ENCODE results near the gene SLC22A6. TPM values are rescaled to one million over a fixed set of nuclear protein-coding genes. Genes with fewer than 3 reads are reported as not detected.

Gene SLC22A6
- total RNA-seq, 2 donors from 2014 or later = not detected

DNA sequence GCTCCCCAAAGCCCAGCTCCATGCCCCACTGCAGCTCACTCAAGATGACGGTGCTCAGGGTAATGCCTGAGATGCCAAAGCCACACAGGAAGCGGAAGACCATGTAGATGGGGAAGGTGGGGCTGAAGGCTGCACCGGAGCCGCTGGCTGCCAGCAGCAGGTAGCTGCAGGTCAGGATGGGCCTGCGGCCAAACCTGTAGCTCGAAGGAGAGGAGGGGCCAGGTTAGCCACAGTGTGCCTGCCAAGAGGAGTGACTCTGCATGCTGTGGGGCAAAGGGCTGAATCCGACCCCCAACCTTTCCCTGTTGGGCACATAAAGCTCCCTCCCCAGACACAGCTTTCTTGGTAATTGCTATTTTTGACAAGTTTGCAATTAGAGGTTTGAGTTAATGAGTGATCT lies 14.9 kb upstream of the SLC22A6 start:
- no peak overlapping the region for H3K4me3 ChIP-seq
- no peaks in the 10 kb centered on the region for H3K4me1 ChIP-seq
- H3K9ac ChIP-seq (ENCODE audit: low read depth in 2 of 2, low read length in 2 of 2) = no peak overlapping the region
- intact Hi-C loops (cut with DNase I) = no loop called here
- DNase-seq = no peak
- no peaks in the 10 kb centered on the region for H3K27me3 ChIP-seq
- TF ChIP-seq, protein P1, sequence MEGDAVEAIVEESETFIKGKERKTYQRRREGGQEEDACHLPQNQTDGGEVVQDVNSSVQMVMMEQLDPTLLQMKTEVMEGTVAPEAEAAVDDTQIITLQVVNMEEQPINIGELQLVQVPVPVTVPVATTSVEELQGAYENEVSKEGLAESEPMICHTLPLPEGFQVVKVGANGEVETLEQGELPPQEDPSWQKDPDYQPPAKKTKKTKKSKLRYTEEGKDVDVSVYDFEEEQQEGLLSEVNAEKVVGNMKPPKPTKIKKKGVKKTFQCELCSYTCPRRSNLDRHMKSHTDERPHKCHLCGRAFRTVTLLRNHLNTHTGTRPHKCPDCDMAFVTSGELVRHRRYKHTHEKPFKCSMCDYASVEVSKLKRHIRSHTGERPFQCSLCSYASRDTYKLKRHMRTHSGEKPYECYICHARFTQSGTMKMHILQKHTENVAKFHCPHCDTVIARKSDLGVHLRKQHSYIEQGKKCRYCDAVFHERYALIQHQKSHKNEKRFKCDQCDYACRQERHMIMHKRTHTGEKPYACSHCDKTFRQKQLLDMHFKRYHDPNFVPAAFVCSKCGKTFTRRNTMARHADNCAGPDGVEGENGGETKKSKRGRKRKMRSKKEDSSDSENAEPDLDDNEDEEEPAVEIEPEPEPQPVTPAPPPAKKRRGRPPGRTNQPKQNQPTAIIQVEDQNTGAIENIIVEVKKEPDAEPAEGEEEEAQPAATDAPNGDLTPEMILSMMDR (IDR thresholded peaks at IDR 0.05) = no peak
- H3K9me3 ChIP-seq = no peaks in the 10 kb centered on the region
- no peak overlapping the region for H3K27ac ChIP-seq
- no peaks in the 10 kb centered on the region for H3K36me3 ChIP-seq

DNA sequence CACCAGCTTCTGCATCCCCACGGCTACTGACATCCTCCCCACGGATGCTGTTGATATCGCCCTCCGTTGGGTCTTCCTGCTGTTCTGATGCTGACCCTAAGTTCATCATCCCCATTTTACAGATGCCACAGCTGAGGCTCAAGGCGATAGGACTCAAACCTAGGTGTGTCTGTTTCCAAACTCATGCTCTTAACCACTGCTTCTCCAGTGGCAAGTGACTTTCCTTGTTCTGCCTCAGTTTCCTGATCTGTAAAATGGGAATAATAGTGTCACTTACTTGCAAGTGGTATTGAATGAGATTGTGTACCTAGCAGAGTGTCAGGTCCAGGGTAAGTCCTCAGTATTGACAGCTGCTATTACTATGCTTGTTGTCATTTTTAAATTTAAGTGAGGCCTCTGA lies 14.4 kb upstream of the SLC22A6 start:
- intact Hi-C loops (cut with DNase I) = no loop called here
- Histone ChIP-seq H3K9ac (ENCODE audit: low read depth in 2 of 2, low read length in 2 of 2) (no peak overlapping the region), H3K4me3 (no peak overlapping the region), H3K9me3 (no peaks in the 10 kb centered on the region), H3K27ac (no peak overlapping the region), H3K27me3 (no peaks in the 10 kb centered on the region), H3K36me3 (no peaks in the 10 kb centered on the region), H3K4me1 (no peaks in the 10 kb centered on the region)
- TF ChIP-seq, protein P1 (IDR thresholded peaks at IDR 0.05) = no peak
- no peak for DNase-seq

DNA sequence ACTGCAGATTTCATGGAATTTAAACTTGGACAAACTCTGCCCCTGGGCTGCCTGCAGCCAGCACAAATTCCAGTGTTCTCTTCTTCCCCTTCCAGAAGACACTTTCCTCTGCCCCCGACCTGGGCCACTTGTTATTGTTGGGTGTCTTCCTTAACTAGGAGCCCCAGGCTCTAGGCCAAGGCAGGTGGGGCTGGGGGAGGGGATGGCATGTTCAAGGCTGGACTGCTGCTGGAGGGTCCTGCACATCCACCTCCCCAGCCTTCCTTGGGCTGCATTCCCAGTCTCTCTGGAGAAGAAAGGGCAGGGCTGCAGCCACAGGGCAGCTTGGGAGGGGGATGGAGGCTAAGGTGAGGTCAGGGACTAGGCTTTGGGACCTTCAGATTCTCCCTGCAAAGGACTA lies 11.5 kb upstream of the SLC22A6 start:
- intact Hi-C loops (cut with DNase I) = no loop called here
- no peak overlapping the region for H3K27ac ChIP-seq
- H3K9me3 ChIP-seq = no peaks in the 10 kb centered on the region
- no peak overlapping the region for H3K9ac ChIP-seq (ENCODE audit: low read depth in 2 of 2, low read length in 2 of 2)
- TF ChIP-seq, protein P1 (IDR thresholded peaks at IDR 0.05) = no peak
- no peak overlapping the region for H3K4me3 ChIP-seq
- no peaks in the 10 kb centered on the region for H3K36me3 ChIP-seq
- H3K27me3 ChIP-seq = no peaks in the 10 kb centered on the region
- no peak for DNase-seq
- no peaks in the 10 kb centered on the region for H3K4me1 ChIP-seq

DNA sequence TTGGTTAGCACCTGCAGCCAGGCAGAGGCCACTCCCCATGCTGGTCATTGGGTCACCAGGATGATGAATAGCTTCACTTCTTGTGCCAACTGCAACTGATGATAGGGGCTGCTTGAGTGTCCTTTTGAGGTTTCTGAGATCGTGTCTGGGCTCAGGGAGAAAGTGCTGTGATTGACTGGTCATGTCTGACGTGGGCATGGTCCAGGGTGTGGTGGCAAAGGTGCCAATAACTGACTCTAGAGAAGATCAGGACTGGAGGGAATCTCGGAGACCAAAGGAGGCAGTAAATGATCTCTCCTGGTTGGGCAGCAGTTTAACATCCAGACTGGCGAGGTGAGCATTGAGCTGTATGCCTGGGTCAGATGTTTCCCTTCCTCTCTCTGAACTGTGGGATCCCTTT lies 10.0 kb upstream of the SLC22A6 start:
- Histone ChIP-seq H3K9ac (ENCODE audit: low read depth in 2 of 2, low read length in 2 of 2) (no peak overlapping the region), H3K4me1 (no peaks in the 10 kb centered on the region), H3K4me3 (no peak overlapping the region), H3K36me3 (no peaks in the 10 kb centered on the region), H3K27ac (no peak overlapping the region), H3K27me3 (no peaks in the 10 kb centered on the region), H3K9me3 (no peaks in the 10 kb centered on the region)
- intact Hi-C loops (cut with DNase I) = no loop called here
- no peak for DNase-seq
- TF ChIP-seq, protein P1 (IDR thresholded peaks at IDR 0.05) = no peak

DNA sequence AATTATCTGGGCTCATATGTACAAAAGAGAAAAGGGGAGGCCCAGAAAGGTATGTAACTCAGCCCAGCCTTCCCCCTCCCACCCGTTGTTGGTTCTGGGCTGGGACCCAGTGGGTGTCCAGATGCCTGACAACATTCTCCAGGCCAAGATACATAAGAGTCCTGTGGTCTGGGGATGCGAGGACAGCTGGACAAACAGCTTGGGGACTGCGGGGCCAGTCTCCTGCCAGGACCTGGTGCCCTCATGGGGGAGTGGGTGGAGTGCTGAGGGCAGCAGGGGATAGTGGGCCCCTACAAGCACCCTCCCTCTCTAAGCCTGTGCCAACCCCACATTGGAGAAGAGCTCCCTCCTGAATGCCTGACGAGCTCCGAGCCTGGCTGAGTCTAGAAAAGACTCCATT lies 3.5 kb upstream of the SLC22A6 start:
- H3K27ac ChIP-seq = no peak overlapping the region
- no peaks in the 10 kb centered on the region for H3K36me3 ChIP-seq
- DNase-seq = no peak
- TF ChIP-seq, protein P1 (IDR thresholded peaks at IDR 0.05) = no peak
- no peaks in the 10 kb centered on the region for H3K4me1 ChIP-seq
- no peaks in the 10 kb centered on the region for H3K9me3 ChIP-seq
- intact Hi-C loops (cut with DNase I) = no loop called here
- no peak overlapping the region for H3K9ac ChIP-seq (ENCODE audit: low read depth in 2 of 2, low read length in 2 of 2)
- H3K4me3 ChIP-seq = no peak overlapping the region
- no peaks in the 10 kb centered on the region for H3K27me3 ChIP-seq

Data from colonic mucosa (tissue), 4 donors.